GM20431 (cell line): Measurements from ENCODE around the gene ZBP1.

Experiments
- in situ Hi-C: fragments of 300-500 bp; cut with MseI, MboI; formaldehyde crosslinking; loops from one replicate; pipeline ENCODE4 v1.15.0; 2020; ENCODE audit warnings: low sequenced_read_pairs; ENCODE audit not compliant: unreplicated experiment

ZBP1 gene

DNA sequence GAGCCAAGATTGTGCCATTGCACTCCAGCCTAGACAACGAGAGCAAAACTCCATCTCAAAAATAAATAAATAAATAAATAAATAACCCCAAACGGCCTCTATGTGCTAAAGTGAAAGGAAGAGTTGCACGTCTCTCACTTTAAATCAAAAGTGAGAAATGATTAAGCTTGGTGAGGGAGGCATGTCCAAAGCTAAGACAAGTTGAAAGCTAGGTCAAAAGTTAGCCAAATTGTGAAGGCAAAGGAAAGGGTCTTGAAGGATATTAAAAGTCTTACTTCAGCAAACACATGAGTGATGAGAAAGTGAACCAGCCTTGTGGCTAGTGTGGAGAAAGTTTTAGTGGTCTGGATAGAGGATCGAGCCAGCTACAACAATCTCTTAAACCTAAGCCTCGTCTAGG, 14.3 kb downstream of the ZBP1 start:
- in situ Hi-C loops: no loop called here

DNA sequence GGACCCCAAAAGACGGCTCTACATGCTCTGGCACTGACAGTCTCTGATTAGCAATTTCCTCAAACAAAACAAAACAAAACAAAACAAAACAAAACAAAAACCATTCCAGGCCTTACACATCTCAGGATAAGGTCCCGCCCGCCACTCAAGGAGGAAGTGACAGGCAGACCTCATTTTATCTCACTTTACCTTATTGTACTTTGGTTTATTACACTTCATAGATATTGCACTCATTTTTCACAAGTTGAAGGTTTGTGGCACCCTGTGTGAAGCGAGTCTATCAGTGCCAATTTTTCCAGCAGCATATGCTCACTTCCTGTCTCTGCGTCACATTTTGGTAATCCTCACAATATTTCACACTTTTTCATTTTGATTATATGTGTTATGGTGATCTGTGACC, 15.2 kb downstream of the ZBP1 start:
- in situ Hi-C loops: no loop called here

DNA sequence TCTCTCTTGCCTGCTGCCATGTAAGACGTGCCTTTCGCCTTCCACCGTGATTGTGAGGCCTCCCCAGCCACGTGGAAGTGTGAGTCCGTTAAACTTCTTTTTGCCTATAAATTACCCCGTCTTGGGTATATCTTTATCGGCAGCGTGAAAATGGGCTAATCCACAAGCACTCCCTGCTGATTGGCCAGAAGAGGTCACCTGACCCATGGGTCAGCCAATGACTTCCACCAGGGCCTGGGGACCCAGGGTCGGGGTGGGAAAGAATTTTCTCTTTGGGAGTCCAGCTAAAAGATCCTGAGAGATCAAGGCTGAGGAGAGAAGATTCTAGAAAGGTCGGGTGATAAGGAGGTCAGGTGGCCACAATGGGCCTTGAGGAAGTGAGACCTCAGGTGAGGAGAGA, 17.1 kb downstream of the ZBP1 start:
- in situ Hi-C loops: no loop called here

DNA sequence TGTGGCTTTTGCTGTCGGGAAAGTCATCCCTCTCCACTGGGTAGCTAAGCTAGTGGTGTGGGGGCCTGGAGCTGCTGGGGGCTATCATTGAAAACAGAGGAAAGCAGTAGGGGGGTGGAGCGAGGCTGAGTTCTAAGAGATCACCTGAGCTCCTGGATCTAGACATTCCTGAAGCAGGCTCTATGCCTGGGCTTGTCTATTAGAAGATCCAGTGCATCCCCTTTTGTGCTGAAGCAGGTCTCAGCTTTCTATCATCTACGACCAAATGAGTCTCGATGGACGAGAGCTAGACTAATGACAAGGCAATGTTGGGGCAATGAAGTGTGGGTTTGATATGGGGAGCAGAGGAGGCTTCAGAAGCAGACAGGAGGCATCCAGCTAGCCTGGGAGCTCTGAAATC, 18.5 kb downstream of the ZBP1 start:
- in situ Hi-C loops: no loop called here

DNA sequence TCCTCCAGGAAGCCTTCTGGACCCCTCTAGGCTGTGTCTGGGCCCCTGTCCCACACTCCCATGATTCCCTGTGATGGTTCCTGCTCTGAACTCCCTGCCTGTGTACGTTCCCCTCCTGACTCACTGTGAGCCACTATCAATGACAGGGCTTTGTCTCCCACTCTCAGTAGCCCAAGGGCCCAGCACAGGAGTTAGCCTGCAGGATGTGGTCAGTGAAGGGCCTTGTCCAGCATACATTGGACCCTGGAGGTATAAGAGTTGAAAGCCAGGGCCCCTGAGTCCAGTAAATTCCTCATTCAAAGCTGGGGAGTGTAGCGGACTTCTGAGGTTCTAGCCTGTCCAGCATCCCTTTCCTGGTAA, 19.0 kb downstream of the ZBP1 start:
- in situ Hi-C loops: no loop called here

DNA sequence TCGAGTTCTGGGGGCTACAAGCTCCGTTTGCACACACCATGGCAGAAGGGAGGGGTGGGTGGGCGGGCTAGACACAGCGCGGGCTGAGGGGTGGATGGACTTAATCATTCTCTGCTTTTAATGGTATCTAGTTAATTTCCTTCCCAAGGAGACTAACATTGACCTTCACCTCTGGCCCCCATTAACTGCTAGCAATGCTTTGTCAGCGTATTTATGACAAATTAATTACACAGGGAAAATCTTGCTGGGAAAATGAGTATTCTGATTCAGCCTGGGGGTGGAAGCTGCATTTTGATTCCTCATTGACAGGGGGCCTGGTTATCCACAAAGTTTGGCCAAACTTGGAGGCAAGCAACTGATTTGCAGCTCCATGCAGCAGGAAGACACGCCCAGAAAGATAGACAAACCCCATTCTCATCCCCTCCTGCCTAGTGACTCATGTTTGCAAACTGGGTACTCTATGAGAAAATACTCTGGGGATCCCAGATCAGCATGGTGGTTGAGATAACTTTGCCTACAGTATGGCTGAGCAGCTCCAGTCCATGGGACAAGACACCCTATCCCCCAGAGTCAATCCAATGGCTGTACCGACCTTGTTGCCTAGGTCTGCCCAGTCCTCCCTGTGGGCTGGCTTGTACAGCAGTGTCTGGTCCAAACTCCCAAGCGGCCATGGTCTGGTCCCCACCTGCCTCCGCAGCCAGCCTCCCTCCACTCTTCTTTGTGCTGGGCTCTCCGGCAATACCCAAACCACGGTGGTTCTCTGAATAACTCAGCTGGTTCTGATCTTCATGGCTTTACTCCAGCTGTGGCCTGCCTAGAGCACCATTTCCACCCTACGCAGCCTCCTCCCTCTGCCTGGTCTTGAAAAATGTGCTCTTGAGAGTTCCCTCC, 19.7 kb downstream of the ZBP1 start:
- in situ Hi-C loops: no loop called here

DNA sequence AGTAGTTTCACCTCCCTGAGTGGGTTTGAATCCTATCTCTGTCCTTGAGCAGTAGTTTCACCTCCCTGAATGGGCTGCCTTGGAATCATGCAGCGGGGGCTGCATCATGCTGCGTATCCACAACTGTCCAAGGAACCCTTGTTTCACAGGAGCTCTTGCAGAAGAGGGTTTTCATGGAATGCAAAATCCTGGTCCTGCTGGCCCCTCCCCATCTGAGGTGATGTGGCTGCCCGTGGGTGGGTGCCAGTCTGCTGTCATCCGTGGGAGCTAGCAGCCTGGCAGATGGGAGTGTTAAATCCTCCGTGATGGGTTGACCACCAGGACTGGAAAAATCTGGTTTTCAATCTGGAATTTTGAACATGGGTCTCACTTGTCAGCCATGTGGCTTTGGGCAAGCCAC, 21.7 kb downstream of the ZBP1 start:
- in situ Hi-C loops: no loop called here

DNA sequence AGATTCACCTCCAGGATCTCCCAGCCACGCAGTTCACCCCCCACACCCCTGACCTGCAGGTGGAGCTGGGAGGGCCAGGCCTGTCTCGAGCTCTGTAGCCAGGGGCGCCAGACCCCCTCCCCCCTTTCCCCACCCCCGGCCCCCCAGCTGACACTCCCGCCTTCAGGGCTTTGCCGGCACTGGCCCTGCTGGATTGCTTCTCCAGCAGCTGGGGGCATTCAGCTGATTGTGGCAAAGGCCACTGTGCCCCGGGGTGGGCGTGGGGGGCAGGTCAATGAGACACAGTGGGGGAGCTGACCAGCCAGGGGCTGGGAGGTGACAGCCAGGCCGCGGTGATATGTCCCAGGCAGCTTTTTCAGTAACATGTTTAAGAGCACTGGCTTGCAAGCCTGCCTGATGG, 22.2 kb downstream of the ZBP1 start:
- in situ Hi-C loops: no loop called here

DNA sequence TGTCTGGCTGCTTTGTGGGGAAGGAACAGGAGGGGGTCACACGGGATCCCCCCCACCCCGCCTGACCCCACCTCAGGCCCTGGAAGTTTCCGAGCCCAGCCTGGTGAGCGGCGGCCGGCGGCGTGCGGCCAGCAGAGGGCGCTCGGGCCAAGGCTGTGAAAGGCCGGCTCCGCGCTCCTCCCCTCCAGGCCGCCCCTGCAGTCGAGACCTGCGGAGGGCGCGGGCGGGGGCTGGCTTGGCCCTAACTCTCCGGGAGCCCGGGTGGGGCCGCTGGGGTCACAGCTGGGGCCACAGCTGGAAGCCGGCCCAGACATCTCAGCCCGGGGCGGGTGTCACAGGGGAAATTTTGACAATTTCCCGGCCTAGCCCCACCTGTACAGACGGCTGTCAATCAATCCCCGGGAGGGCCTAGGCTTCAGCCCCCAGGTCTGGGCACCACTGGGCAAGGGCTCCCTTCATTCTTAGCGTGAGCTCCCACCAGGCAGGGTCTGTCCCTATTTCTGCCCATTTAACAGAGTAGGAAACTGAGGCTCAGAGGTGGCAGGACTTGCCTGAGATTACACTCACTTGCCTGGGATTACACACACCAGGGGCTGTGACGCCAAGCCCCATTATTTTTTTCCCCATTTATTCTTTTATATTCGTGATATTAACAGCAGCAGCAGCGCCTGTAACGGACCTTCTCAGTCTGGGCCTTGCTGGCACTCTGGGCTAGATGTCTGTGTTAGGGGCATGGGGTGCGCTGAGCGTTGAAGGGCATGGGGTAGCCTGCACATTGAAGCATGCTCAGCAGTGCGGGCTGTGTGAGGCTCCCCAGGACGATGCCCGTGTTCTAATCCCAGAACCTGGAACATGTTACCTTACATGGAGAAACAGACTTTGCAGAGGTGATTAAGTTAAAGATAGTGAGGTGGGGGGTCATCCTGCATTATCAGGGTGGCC, 23.0 kb downstream of the ZBP1 start:
- in situ Hi-C loops: no loop called here

DNA sequence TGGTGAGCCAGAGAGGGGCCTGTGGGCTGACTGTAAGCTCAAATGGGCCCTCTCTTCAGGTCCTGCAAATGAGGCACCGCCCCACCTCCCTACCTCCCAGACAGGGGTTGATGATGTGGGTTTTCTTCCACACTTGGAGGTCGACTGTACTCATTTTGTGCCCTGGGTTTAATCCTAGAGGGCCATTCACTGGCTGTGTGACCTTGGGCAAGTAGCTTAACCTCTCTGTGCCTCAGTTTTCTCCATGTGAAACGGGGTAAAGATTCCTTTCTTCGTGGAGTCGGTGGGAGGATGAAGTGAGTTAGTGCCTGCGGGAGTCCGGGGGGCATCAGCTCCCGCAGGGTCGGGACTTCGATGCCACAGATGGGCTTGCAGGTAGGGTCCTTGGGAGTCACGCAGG, 23.9 kb downstream of the ZBP1 start:
- in situ Hi-C loops: no loop called here

DNA sequence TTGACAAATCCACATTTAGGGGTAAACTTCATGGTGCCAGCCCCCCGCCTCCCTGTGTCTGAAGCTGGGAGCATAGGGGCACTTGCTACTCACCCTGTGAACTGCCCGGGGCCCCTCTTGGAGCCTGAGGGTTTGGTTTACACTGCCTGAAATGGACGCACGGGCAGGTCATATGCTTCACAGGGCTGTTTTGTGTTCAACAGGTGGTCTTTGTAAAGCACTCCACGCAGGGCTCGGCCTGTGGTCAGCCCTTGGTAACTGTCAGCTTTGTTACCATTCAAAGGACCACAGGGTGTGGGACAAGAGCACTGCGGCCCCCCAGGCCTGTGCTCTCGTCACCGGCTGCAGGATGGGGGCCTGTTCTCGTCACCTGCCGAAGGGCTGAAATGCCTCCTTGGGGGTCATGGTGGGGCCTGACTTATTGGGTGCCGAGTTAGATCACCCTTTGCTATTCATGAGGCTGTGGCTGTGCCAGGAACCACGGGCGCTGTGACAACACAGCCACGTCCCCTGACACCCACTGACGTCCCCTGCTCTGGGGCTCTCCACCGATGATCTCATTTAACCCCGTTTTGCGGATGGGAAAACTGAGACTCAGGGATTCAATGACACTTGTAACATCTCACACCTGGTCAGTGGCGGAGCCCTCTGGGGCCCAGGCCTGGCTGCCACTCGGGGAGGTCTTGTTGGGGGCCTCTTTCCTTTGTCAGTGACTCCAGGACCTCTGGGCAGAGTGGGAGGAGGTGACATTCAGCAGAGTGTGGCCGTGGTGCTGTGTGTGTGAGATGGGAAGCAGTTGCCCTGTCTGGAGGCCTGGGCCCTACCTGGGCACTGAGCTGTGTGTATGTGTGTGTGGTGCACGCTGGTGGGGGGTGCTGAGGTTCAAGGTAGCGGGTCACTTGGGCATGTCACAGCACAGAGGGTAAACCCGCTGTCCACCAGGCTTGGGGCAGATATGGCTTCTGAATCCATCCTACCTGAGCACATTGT, 24.9 kb downstream of the ZBP1 start:
- in situ Hi-C loops: no loop called here

DNA sequence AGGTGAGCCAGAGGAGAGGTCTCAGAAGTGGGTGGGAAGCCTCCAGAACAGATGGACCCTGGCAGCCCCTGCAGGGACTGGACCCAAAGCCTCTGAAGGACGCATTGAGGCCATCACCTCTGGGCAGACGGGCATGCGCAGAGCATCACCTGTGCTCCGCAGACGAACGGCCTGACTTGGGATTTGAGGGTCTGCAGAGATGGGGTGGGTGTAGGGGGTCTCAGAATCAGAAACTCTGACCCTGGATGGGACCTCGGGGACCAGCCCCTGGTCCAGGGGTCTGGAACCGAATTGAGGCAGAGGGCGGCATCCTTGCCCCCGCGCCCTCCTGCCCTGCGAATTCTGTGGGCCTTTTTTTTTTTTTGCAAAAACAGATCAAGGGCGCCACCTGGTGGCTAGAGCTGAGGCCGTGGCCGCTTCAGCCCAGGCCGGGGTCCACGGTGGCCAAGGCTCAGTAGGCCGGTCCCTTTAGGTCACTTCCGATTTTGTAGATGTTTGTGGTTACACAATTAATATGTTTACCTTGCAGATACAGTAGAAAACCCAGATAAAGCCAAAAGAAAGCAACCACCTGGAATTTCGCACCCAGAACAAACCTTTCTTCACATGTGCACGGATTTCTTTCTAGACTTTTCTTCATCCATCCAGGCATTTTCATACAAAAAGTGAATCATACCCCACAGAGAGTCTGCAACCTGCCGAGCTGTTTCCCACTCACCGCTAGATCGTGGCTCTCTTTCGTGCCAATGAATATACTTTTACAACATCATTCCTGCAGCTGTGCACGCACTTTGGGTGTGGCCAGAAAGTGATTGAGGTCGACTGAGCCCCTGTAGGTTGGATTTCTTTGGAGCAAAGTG, 25.9 kb downstream of the ZBP1 start:
- in situ Hi-C loops: loop anchor here (5.0 kb wide), 1 partner anchor 77 kb away; no protein-coding TSS in a partner anchor

DNA sequence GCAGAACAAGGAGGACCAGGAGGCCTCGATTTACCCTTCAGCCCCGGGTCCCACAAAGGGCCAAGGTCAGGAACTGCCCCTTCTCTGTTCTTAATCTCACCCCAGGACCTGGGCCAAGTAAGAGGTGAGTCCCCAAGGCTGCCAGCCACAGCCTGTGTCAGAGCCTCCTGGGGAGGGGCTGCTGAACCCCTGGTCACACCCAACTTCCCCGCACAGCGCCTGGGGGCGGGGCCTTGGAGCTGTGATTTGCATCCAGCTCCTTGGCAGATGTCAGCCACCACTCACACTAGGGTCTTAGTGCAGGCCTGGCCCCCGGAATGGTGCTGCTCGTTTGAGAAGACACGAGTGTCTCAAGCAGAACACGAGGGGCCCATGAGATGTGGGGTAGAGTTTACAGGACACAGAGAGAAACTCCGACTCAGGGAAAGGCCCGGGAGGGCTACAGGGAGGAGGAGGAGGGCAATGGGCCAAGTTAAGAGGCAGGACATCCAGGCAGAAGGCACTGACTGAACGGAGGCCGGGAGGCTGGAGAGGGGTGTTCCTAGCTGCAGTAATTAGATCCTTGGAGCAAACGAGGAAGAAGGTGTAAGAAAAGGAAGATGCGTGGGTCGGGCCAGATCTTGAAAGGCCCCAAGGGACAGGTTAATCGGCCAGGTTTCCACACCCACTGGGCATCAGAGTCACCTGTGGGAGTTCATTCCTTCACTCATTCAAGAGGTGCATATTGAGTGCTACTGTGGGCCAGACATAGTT, 26.9 kb downstream of the ZBP1 start:
- in situ Hi-C loops: loop anchor here (5.0 kb wide), 1 partner anchor 76 kb away; no protein-coding TSS in a partner anchor

DNA sequence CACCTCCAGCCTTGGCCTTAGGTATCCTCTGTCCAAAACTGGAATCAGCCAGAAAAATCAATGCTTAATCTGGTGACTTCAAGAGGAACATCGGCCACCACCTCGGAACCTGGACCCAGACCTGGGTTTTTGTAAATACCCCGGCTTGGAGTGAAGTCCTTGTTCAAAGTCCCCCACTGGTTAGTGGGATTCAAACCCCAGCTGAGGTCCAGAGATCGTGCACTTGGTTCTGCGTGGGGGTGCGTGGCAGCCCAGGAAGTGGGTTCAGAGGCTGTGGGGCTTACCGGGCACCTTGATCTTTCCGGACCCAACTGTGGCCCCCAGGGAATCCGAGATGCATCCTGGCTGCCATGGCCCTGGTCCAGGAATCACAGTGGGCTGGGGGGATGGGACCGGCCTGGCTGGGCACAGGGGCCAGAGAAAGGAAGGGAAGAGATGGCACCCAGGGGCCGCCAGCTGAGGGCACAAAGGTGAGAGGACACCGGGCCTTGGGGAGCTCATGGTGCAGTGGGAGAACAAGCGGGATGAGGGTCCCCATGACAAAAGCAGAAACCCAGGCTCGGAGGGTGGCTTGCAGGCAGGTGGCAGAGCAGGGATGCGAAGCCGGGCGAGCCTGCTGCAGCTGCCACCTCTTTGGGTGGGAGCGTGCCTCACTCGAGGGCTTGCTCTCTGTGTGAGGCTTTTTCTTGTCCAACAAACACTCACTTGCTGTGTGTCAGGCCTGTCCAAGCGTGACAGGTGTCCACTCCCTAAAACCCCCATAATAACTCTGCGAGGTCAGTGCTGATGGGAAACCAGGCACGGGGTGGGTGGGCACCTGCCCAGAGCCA, 27.7 kb downstream of the ZBP1 start:
- in situ Hi-C loops: loop anchor here (5.0 kb wide), 1 partner anchor 75 kb away; no protein-coding TSS in a partner anchor

DNA sequence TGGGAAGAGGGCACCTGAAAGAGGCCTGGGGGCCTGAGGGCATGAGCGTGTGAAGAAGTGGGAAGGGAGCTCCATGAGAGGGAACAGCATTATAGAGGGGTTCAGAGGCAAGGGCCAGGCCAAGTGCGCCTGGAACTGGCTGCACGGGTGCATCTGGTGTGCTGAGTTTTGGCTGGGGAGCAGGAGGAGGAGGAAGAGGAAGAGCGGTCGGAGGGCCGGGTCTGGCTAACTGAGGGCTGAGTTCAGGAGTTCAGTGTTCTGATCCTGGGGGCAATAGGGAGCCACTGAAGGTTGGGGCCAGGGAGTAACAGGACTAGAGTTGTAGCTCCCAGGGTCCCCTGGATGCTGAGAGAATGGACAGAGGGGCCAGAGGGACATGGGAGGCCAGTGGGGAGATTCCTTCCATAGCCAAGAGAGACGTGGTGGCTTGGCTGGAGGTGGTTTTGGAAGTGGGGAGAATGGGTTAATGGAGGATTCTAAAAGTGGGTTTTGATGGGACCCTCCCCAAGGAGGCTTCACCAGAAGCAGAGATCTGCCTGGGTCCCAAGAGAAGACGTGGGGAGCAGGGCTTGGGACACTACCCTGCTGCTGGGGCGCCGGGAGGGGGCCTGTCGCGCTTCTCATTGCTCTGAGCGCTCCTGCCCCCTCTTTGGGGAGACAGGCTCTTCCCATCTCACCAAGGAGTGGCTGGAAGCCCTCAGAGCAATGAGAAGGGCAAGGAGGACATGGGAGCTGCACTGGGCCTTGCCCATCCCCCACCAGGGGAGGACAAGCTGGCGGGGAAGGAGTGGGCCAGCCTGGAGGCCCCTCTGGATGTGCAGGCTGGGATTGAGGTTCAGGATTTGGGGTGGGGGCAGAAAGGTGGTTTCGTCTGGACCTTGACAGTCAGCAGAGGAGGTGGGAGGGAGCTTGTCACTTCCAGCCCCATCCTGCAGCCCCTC, 28.7 kb downstream of the ZBP1 start:
- in situ Hi-C loops: loop anchor here (5.0 kb wide), 1 partner anchor 74 kb away; no protein-coding TSS in a partner anchor
